PC-3 (cell line): ENCODE data around the gene RASL10A.

Experiments used
- EZH2 ChIP-seq: fragments of 300-600 bp; sonication (generic); IDR thresholded peaks from one replicate; pipeline ENCODE4 v1.6.1; 2017; ENCODE audit warnings: antibody characterized with exemption, mild to moderate bottlenecking, low read length; ENCODE audit not compliant: unreplicated experiment
- TF ChIP-seq, protein P1 (sequence below): fragments of 300-600 bp; sonication (generic); conservative IDR thresholded peaks from 2 replicates; pipeline ENCODE4 v1.5.1; 2017; ENCODE audit warnings: antibody characterized with exemption, low read depth, mild to moderate bottlenecking, low read length

DNA sequence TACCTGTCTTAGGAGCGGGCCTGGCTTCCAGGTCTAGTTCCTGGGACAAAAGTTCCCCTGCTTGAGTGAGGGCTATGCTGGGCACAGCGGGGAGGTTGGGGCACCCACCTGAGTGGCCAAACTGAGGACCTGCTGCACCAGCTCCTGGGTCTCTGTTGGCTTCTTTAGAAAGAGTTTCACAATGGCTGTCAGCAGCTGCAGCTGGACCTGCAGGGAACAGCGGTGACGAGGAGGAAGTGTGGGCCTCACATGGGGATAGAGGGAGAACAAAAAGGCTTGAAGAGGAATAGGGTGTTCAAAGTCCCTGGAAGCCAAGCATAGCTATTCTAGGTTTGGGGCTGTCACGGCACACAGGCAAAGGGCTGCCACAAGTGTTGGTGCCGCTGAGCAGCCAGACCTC is 26.7 kb upstream of the RASL10A start:
- TF ChIP-seq EZH2: no peak
- TF ChIP-seq, protein P1, sequence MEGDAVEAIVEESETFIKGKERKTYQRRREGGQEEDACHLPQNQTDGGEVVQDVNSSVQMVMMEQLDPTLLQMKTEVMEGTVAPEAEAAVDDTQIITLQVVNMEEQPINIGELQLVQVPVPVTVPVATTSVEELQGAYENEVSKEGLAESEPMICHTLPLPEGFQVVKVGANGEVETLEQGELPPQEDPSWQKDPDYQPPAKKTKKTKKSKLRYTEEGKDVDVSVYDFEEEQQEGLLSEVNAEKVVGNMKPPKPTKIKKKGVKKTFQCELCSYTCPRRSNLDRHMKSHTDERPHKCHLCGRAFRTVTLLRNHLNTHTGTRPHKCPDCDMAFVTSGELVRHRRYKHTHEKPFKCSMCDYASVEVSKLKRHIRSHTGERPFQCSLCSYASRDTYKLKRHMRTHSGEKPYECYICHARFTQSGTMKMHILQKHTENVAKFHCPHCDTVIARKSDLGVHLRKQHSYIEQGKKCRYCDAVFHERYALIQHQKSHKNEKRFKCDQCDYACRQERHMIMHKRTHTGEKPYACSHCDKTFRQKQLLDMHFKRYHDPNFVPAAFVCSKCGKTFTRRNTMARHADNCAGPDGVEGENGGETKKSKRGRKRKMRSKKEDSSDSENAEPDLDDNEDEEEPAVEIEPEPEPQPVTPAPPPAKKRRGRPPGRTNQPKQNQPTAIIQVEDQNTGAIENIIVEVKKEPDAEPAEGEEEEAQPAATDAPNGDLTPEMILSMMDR: no peak
